Right lobe of liver (tissue), 4 donors: Measurements from ENCODE around the gene GIPC2.

Experiments used
- CTCF ChIP-seq, 4 donors: fragments of 200-600 bp in 3 of 4; fragments of 450-650 bp in 1 of 4; IDR thresholded peaks; one replicate each; pipeline versions ENCODE4 v1.5.1 to v1.8.0; 2016 to 2022; ENCODE audit warnings: antibody characterized with exemption in 4 of 4, mild to moderate bottlenecking in 2 of 4
- POLR2A ChIP-seq: fragments of 450-650 bp; IDR thresholded peaks from one replicate; pipeline ENCODE4 v1.6.1; 2017; ENCODE audit warnings: antibody characterized with exemption, mild to moderate bottlenecking
- donor health status: DM: no; HTN: no; CAD: no.
- donor health status: DM: no; HTN: no; CAD: no.
- donor health status: DM: no; HTN: yes; CAD: no.

GRCh38 chr1:78147031-78147430, 101.3 kb downstream of the GIPC2 start:
- TF ChIP-seq CTCF (IDR thresholded peaks at IDR 0.05): no peak
- no peak for TF ChIP-seq POLR2A
